GM21390 (cell line): Measurements from ENCODE around the gene PPP3R2.
"Not testable (repeated sequence)": the region's sequence is repeated elsewhere in the genome, so short reads cannot be mapped to it uniquely, and the experiment has no call there.

Source experiments
- ATAC-seq: cut with Tn5 transposase; IDR thresholded peaks from one replicate; pipeline ENCODE4 v1.9.1; 2021; ENCODE audit not compliant: unreplicated experiment

The PPP3R2 gene

GRCh38 chr9:101590074-101590473 lies 4.7 kb downstream of the PPP3R2 start:
- ATAC-seq, result not testable (repeated sequence)

- no peak for ATAC-seq
Observed at GRCh38 chr9:101587332-101588043, 7.3 kb downstream of the PPP3R2 start.

- ATAC-seq, result peak; percentile 88
Observed at GRCh38 chr9:101586651-101587050, 8.1 kb downstream of the PPP3R2 start.

GRCh38 chr9:101585740-101586139 lies 9.0 kb downstream of the PPP3R2 start:
- no peak for ATAC-seq

- no peak for ATAC-seq
Observed at GRCh38 chr9:101582553-101582952, 12.2 kb downstream of the PPP3R2 start.

GRCh38 chr9:101579711-101580545 lies 14.8 kb downstream of the PPP3R2 start:
- no peak for ATAC-seq

- peak; percentile 64 for ATAC-seq
Observed at GRCh38 chr9:101578378-101578777, 16.4 kb downstream of the PPP3R2 start.

GRCh38 chr9:101574731-101575333 lies 19.9 kb downstream of the PPP3R2 start:
- no peak for ATAC-seq

GRCh38 chr9:101572316-101572715 lies 22.5 kb downstream of the PPP3R2 start:
- no peak for ATAC-seq

- ATAC-seq, result no peak
Observed at GRCh38 chr9:101571114-101571513, 23.7 kb downstream of the PPP3R2 start.

GRCh38 chr9:101569741-101570501 lies 24.8 kb downstream of the PPP3R2 start:
- no peak for ATAC-seq

GRCh38 chr9:101567725-101568350 lies 26.9 kb downstream of the PPP3R2 start:
- no peak for ATAC-seq

- peak; percentile 66 for ATAC-seq
Observed at GRCh38 chr9:101566904-101567724, 27.7 kb downstream of the PPP3R2 start.

GRCh38 chr9:101564252-101564651 lies 30.5 kb downstream of the PPP3R2 start:
- ATAC-seq, result no peak

GRCh38 chr9:101562966-101563365 lies 31.8 kb downstream of the PPP3R2 start:
- ATAC-seq, result no peak

GRCh38 chr9:101561740-101562139 lies 33.0 kb downstream of the PPP3R2 start:
- ATAC-seq, result no peak

- ATAC-seq, result not testable (repeated sequence)
Observed at GRCh38 chr9:101549472-101550098, 45.2 kb downstream of the PPP3R2 start.

GRCh38 chr9:101543098-101543735 lies 51.6 kb downstream of the PPP3R2 start:
- no peak for ATAC-seq
